BLaER1 treated with 17β-estradiol and CSF1 and Interleukin-3, amounts not matched to agents 10 nM and 100 nM (cell line): ENCODE data around the gene DPY30.
"Not testable (repeated sequence)": the region's sequence is repeated elsewhere in the genome, so short reads cannot be mapped to it uniquely, and the experiment has no call there.

Experiments
- H3K27ac ChIP-seq, 11 experiments: shearing (Covaris generic); formaldehyde crosslinking; 2 replicates each; pipeline ENCODE4 v1.8.1; 2022
- H3K27me3 ChIP-seq, 11 experiments: shearing (Covaris generic); formaldehyde crosslinking; 2 replicates each; pipeline ENCODE4 v1.8.1; 2022
- H3K36me3 ChIP-seq, 11 experiments: shearing (Covaris generic); formaldehyde crosslinking; 2 replicates each; pipeline ENCODE4 v1.8.1; 2022
- H3K4me1 ChIP-seq, 10 experiments: shearing (Covaris generic); formaldehyde crosslinking; 2 replicates each; pipeline ENCODE4 v1.8.1; 2022
- H3K4me2 ChIP-seq, 11 experiments: shearing (Covaris generic); formaldehyde crosslinking; 2 replicates each; pipeline ENCODE4 v1.8.1; 2022
- H3K4me3 ChIP-seq, 10 experiments: shearing (Covaris generic); formaldehyde crosslinking; 2 replicates each; pipeline ENCODE4 v1.8.1; 2022
- H3K9ac ChIP-seq, 11 experiments: shearing (Covaris generic); formaldehyde crosslinking; 2 replicates each; pipeline ENCODE4 v1.8.1; 2022
- H3K9me3 ChIP-seq, 11 experiments: shearing (Covaris generic); formaldehyde crosslinking; replicated peaks in 1 of 11; 2 replicates each; pipeline ENCODE4 v1.8.1; 2022
- H4K20me1 ChIP-seq, 11 experiments: shearing (Covaris generic); formaldehyde crosslinking; 2 replicates each; pipeline ENCODE4 v1.8.1; 2022
- Cebpa-rat ChIP-seq, 11 experiments: shearing (Covaris generic); IDR thresholded peaks; 2 replicates each; pipeline ENCODE4 v1.8.1; 2022

Gene DPY30

GRCh38 chr2:32011485-32011960 lies 28.1 kb downstream of the DPY30 start:
- Histone ChIP-seq H3K36me3 (peaks cover 8 to 25% (median 12%) of the 10 kb centered on the region in 11 experiments; a peak in 12 of 22 replicates), H4K20me1 (peaks cover 26 to 34% (median 33%) of the 10 kb centered on the region in 11 experiments; a peak in 21 of 22 replicates), H3K9me3 (no peaks in the 10 kb centered on the region), H3K27ac (peak overlapping the region; percentile 77 to 99 (median 96)), H3K4me3 (peak overlapping the region; percentile 65 to 100 (median 94)), H3K4me2 (peak overlapping the region; percentile 60 to 94 (median 80)), H3K9ac (peak overlapping the region; percentile 87 to 99 (median 95)), H3K4me1 (peaks cover 28 to 40% (median 31%) of the 10 kb centered on the region in 10 experiments), H3K27me3 (no peaks in the 10 kb centered on the region)
- 0 out of 22 replicates have a peak, but pooled peaks of 1 of the 11 experiments have one; percentile 20 for TF ChIP-seq Cebpa-rat (IDR thresholded peaks at IDR 0.05)

GRCh38 chr2:32010670-32011484 lies 28.7 kb downstream of the DPY30 start, which contains the start of gene MEMO1:
Gene MEMO1, minus strand, starts transcription at chr2:32011008. Its CDS starts 761 bp downstream, at chr2:32010247.
- H3K4me1 ChIP-seq = peaks cover 28 to 47% (median 36%) of the 10 kb centered on the region in 10 experiments
- peaks cover 3 to 20% (median 8%) of the 10 kb centered on the region in 11 experiments; a peak in 15 of 22 replicates for H3K36me3 ChIP-seq
- peak within 1 kb of the TSS; percentile 77 to 99 (median 96) for H3K27ac ChIP-seq
- H3K9ac ChIP-seq = peak within 1 kb of the TSS; percentile 93 to 99 (median 97)
- no peak for TF ChIP-seq Cebpa-rat (IDR thresholded peaks at IDR 0.05)
- peak within 1 kb of the TSS; percentile 88 to 100 (median 96) for H3K4me3 ChIP-seq
- peaks cover 33 to 41% (median 40%) of the 10 kb centered on the region in 11 experiments; a peak in 21 of 22 replicates for H4K20me1 ChIP-seq
- no peaks in the 10 kb centered on the region for H3K27me3 ChIP-seq
- no peaks in the 10 kb centered on the region for H3K9me3 ChIP-seq
- peak within 1 kb of the TSS; percentile 79 to 94 (median 89) for H3K4me2 ChIP-seq

- Histone ChIP-seq H3K36me3 (peaks cover 0 to 20% (median 8%) of the 10 kb centered on the region in 11 experiments; a peak in 12 of 22 replicates), H3K4me3 (peak overlapping the region; percentile 88 to 100 (median 96)), H4K20me1 (peaks cover 39 to 47% (median 46%) of the 10 kb centered on the region in 11 experiments), H3K9ac (peak overlapping the region; percentile 93 to 99 (median 97)), H3K4me1 (peaks cover 28 to 53% (median 36%) of the 10 kb centered on the region in 10 experiments), H3K27ac (peak overlapping the region; percentile 77 to 99 (median 96)), H3K4me2 (peak overlapping the region in 3 of 11 experiments; percentile 79 to 89 (median 84); a peak in 3 of 22 replicates)
- not testable (repeated sequence) for H3K9me3 ChIP-seq, H3K27me3 ChIP-seq
Measured at GRCh38 chr2:32010280-32010669, 29.3 kb downstream of the DPY30 start.

- H3K9me3 ChIP-seq = no peaks in the 10 kb centered on the region
- H3K4me1 ChIP-seq = peaks cover 28 to 59% (median 37%) of the 10 kb centered on the region in 10 experiments
- H4K20me1 ChIP-seq = peaks cover 45 to 53% (median 52%) of the 10 kb centered on the region in 11 experiments
- peak overlapping the region; percentile 88 to 100 (median 96) for H3K4me3 ChIP-seq
- peak overlapping the region; percentile 93 to 99 (median 97) for H3K9ac ChIP-seq
- H3K27me3 ChIP-seq = no peaks in the 10 kb centered on the region
- H3K4me2 ChIP-seq = peak overlapping the region; percentile 78 to 94 (median 87)
- H3K36me3 ChIP-seq = peaks cover 0 to 21% (median 10%) of the 10 kb centered on the region in 11 experiments; a peak in 13 of 22 replicates
- no peak for TF ChIP-seq Cebpa-rat (IDR thresholded peaks at IDR 0.05)
- peak overlapping the region; percentile 77 to 99 (median 96) for H3K27ac ChIP-seq
Measured at GRCh38 chr2:32009516-32010256, 29.9 kb downstream of the DPY30 start.

- TF ChIP-seq Cebpa-rat (IDR thresholded peaks at IDR 0.05) = no peak
- H3K4me1 ChIP-seq = peaks cover 28 to 65% (median 37%) of the 10 kb centered on the region in 10 experiments
- H3K4me3 ChIP-seq = peak overlapping the region; percentile 88 to 100 (median 96)
- H3K4me2 ChIP-seq = peak overlapping the region; percentile 78 to 94 (median 87)
- H3K36me3 ChIP-seq = peaks cover 0 to 23% (median 15%) of the 10 kb centered on the region in 11 experiments; a peak in 13 of 22 replicates
- no peaks in the 10 kb centered on the region for H3K9me3 ChIP-seq
- H4K20me1 ChIP-seq = peaks cover 52 to 60% (median 59%) of the 10 kb centered on the region in 11 experiments
- H3K27me3 ChIP-seq = no peaks in the 10 kb centered on the region
- peak overlapping the region; percentile 77 to 99 (median 96) for H3K27ac ChIP-seq
- H3K9ac ChIP-seq = peak overlapping the region; percentile 93 to 99 (median 97)
Measured at GRCh38 chr2:32008805-32009515, 30.6 kb downstream of the DPY30 start.

GRCh38 chr2:32007121-32007391 lies 32.5 kb downstream of the DPY30 start:
- peaks cover 69 to 78% (median 76%) of the 10 kb centered on the region in 11 experiments for H4K20me1 ChIP-seq
- TF ChIP-seq Cebpa-rat (IDR thresholded peaks at IDR 0.05) = no peak
- H3K4me1 ChIP-seq = peaks cover 28 to 57% (median 34%) of the 10 kb centered on the region in 10 experiments
- peaks cover 0 to 28% (median 20%) of the 10 kb centered on the region in 11 experiments; a peak in 14 of 22 replicates for H3K36me3 ChIP-seq
- no peak overlapping the region for H3K27ac ChIP-seq
- H3K27me3 ChIP-seq = no peaks in the 10 kb centered on the region
- H3K4me3 ChIP-seq = peak overlapping the region in 2 of 10 experiments; percentile 14 to 29; a peak in 2 of 20 replicates
- peak overlapping the region; percentile 39 to 90 (median 86); a peak in 21 of 22 replicates for H3K4me2 ChIP-seq
- H3K9me3 ChIP-seq = no peaks in the 10 kb centered on the region
- H3K9ac ChIP-seq = peak overlapping the region in 2 of 11 experiments; percentile 18 to 43; a peak in 3 of 22 replicates

GRCh38 chr2:32005371-32005976 lies 34.1 kb downstream of the DPY30 start:
- Histone ChIP-seq H3K9ac (no peak overlapping the region), H3K4me3 (no peak overlapping the region), H3K27me3 (no peaks in the 10 kb centered on the region), H3K27ac (no peak overlapping the region), H3K9me3 (peaks cover 0 to 4% (median 0%) of the 10 kb centered on the region in 11 experiments; a peak in 1 of 22 replicates), H3K4me2 (peak overlapping the region in 7 of 11 experiments; percentile 78 to 90 (median 86); a peak in 10 of 22 replicates), H3K4me1 (peaks cover 20 to 52% (median 26%) of the 10 kb centered on the region in 10 experiments), H3K36me3 (peaks cover 5 to 40% (median 25%) of the 10 kb centered on the region in 11 experiments; a peak in 20 of 22 replicates), H4K20me1 (peaks cover 84 to 94% (median 91%) of the 10 kb centered on the region in 11 experiments)
- no peak for TF ChIP-seq Cebpa-rat (IDR thresholded peaks at IDR 0.05)
